NB4 (cell line): ENCODE data around the gene GALNT15.

Experiments
- CTCF ChIP-seq: IDR thresholded peaks from one replicate; pipeline ENCODE4 v1.5.1; 2012; ENCODE audit warnings: low read depth, low read length
- MYC ChIP-seq: IDR thresholded peaks from 2 replicates; pipeline ENCODE4 v1.6.1; 2011; ENCODE audit warnings: low read depth, low read length
- POLR2A ChIP-seq: IDR thresholded peaks from 2 replicates; pipeline ENCODE4 v1.6.1; 2011; ENCODE audit warnings: mild to moderate bottlenecking; ENCODE audit not compliant: insufficient read length; ENCODE audit errors: extremely low read depth

GRCh38 chr3:16186565-16186964 lies 12.1 kb downstream of the GALNT15 start:
- TF ChIP-seq CTCF = no peak
- TF ChIP-seq POLR2A = no peak
- no peak for TF ChIP-seq MYC
